A673 (cell line): ENCODE results near the gene VAT1L. TPM values are rescaled to one million over a fixed set of nuclear protein-coding genes. Genes with fewer than 3 reads are reported as not detected.

ENCODE experiments used
- BruUV-seq: library from RNA; stranded (reverse); fragments of 400-500 nt; replicated peaks from 2 replicates; lab custom pipeline; 2021; lab: Mats Ljungman, UMichigan
- CTCF ChIA-PET: fragments of 300-600 bp; sonication (Branson Sonifier 250); formaldehyde crosslinking; loops from one replicate; lab custom pipeline; 2022; ENCODE audit warnings: antibody characterized with exemption; lab: Charles Lee
- POLR2A ChIA-PET: fragments of 300-600 bp; sonication (Branson Sonifier 250); formaldehyde crosslinking; loops from one replicate; lab custom pipeline; 2022; ENCODE audit warnings: antibody characterized with exemption; ENCODE audit not compliant: low non-redundant PET; lab: Charles Lee
- DNase-seq: peaks from one replicate; pipeline ENCODE4 v3.0.0-alpha.2; 2015; ENCODE audit warnings: low spot score
- H3K27ac ChIP-seq: fragments of 200-600 bp; sonication (generic); 2 replicates; pipeline ENCODE4 v1.5.1; 2016; ENCODE audit warnings: mixed run types, low read depth, mild to moderate bottlenecking, mixed read lengths, antibody characterized with exemption, low read length; ENCODE audit not compliant: poor library complexity, severe bottlenecking
- H3K27me3 ChIP-seq: fragments of 200-600 bp; sonication (generic); replicated peaks from 2 replicates; pipeline ENCODE4 v1.6.1; 2017; ENCODE audit warnings: mixed run types, low read depth, mild to moderate bottlenecking, mixed read lengths, antibody characterized with exemption, low read length; ENCODE audit not compliant: insufficient read depth, poor library complexity
- H3K36me3 ChIP-seq: fragments of 200-600 bp; sonication (generic); 2 replicates; pipeline ENCODE4 v1.6.1; 2016; ENCODE audit warnings: mixed run types, mild to moderate bottlenecking, mixed read lengths, antibody characterized with exemption, low read length; ENCODE audit not compliant: insufficient read depth, poor library complexity, severe bottlenecking
- H3K4me1 ChIP-seq: fragments of 200-600 bp; sonication (generic); 2 replicates; pipeline ENCODE4 v1.6.1; 2017; ENCODE audit warnings: mixed run types, mild to moderate bottlenecking, mixed read lengths, antibody characterized with exemption, low read length; ENCODE audit not compliant: insufficient read depth, poor library complexity, severe bottlenecking
- H3K4me3 ChIP-seq: fragments of 200-600 bp; sonication (generic); 2 replicates; pipeline ENCODE4 v1.5.1; 2016; ENCODE audit warnings: low read depth, mixed run types, mild to moderate bottlenecking, mixed read lengths, low read length; ENCODE audit not compliant: poor library complexity, severe bottlenecking
- H3K9me3 ChIP-seq: fragments of 200-600 bp; sonication (generic); 2 replicates; pipeline ENCODE4 v1.6.1; 2016; ENCODE audit warnings: mixed run types, low read depth, mild to moderate bottlenecking, mixed read lengths, antibody characterized with exemption, low read length; ENCODE audit not compliant: poor library complexity, severe bottlenecking
- EZH2 ChIP-seq: fragments of 200-600 bp; sonication (generic); IDR thresholded peaks from 2 replicates; pipeline ENCODE4 v1.6.1; 2017; ENCODE audit warnings: borderline replicate concordance, low read depth, mild to moderate bottlenecking, mixed read lengths, antibody characterized with exemption, low read length; ENCODE audit not compliant: poor library complexity, severe bottlenecking
- intact Hi-C: fragments of 100-400 bp; cut with micrococcal nuclease; formaldehyde crosslinking; loops from one replicate; pipeline ENCODE4 v1.10.0; 2022; ENCODE audit not compliant: unreplicated experiment
- total RNA-seq: library from RNA; stranded (reverse); gene quantifications from 2 replicates; pipeline ENCODE4 v1.2.3, GENCODE V29; 2021
- TF ChIP-seq, protein P1 (sequence below): fragments of 300-800, 200-600 bp; sonication (generic); conservative IDR thresholded peaks from 2 replicates; pipeline ENCODE4 v1.5.1; 2017; ENCODE audit warnings: low read depth, mild to moderate bottlenecking, antibody characterized with exemption, low read length, moderate library complexity, mixed read lengths

The VAT1L gene
- total RNA-seq, 1 experiment from 2014 or later, result 0.09 TPM

GRCh38 chr16:77786186-77786847, 2.0 kb upstream of the VAT1L start:
- CTCF ChIA-PET, result interaction anchor here (0.6 kb wide), 1 partner anchor 11 kb away, joined by 3 read pairs; no protein-coding TSS in a partner anchor
- no TSS peak for BruUV-seq
- DNase-seq, result no peak

DNA sequence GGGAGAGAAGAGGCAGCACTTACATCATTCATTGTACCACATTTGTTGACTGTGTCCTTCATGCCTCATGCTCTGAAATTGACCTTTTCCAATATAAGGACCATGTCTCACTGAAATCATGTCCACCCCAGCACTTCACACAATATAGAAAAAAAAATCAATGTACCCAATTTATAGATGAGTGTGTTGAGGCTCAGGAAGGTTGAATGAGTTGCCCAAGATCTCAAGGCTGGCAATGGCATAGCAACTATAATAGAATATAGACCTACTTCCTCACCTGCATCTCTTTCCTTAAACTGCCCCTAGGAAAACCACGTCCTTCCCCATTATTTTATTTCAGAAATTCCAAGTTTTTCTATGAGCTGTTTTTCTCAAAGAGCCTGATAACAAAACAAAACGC, 912 bp upstream of the VAT1L start:
- ChIA-PET POLR2A (no interaction called here), CTCF (no interaction called here)
- H3K36me3 ChIP-seq, result no peaks in the 10 kb centered on the region
- intact Hi-C loops, result no loop called here
- TF ChIP-seq, protein P1, sequence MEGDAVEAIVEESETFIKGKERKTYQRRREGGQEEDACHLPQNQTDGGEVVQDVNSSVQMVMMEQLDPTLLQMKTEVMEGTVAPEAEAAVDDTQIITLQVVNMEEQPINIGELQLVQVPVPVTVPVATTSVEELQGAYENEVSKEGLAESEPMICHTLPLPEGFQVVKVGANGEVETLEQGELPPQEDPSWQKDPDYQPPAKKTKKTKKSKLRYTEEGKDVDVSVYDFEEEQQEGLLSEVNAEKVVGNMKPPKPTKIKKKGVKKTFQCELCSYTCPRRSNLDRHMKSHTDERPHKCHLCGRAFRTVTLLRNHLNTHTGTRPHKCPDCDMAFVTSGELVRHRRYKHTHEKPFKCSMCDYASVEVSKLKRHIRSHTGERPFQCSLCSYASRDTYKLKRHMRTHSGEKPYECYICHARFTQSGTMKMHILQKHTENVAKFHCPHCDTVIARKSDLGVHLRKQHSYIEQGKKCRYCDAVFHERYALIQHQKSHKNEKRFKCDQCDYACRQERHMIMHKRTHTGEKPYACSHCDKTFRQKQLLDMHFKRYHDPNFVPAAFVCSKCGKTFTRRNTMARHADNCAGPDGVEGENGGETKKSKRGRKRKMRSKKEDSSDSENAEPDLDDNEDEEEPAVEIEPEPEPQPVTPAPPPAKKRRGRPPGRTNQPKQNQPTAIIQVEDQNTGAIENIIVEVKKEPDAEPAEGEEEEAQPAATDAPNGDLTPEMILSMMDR, result no peak
- no peak for TF ChIP-seq EZH2
- H3K4me3 ChIP-seq, result no peak overlapping the region
- H3K4me1 ChIP-seq, result no peaks in the 10 kb centered on the region
- H3K27ac ChIP-seq, result no peak overlapping the region
- no TSS peak for BruUV-seq
- H3K9me3 ChIP-seq, result no peaks in the 10 kb centered on the region
- peaks cover 56% of the 10 kb centered on the region for H3K27me3 ChIP-seq
- no peak for DNase-seq

More at GRCh38 chr16:77786186-77786847, 2.0 kb upstream of the VAT1L start:
- Histone ChIP-seq H3K9me3 (no peaks in the 10 kb centered on the region), H3K27ac (no peak overlapping the region), H3K36me3 (no peaks in the 10 kb centered on the region), H3K4me3 (no peak overlapping the region), H3K4me1 (no peaks in the 10 kb centered on the region), H3K27me3 (peaks cover 51% of the 10 kb centered on the region)
- TF ChIP-seq EZH2, result no peak
- TF ChIP-seq, protein P1, result no peak
- POLR2A ChIA-PET, result no interaction called here
- intact Hi-C loops, result no loop called here

DNA sequence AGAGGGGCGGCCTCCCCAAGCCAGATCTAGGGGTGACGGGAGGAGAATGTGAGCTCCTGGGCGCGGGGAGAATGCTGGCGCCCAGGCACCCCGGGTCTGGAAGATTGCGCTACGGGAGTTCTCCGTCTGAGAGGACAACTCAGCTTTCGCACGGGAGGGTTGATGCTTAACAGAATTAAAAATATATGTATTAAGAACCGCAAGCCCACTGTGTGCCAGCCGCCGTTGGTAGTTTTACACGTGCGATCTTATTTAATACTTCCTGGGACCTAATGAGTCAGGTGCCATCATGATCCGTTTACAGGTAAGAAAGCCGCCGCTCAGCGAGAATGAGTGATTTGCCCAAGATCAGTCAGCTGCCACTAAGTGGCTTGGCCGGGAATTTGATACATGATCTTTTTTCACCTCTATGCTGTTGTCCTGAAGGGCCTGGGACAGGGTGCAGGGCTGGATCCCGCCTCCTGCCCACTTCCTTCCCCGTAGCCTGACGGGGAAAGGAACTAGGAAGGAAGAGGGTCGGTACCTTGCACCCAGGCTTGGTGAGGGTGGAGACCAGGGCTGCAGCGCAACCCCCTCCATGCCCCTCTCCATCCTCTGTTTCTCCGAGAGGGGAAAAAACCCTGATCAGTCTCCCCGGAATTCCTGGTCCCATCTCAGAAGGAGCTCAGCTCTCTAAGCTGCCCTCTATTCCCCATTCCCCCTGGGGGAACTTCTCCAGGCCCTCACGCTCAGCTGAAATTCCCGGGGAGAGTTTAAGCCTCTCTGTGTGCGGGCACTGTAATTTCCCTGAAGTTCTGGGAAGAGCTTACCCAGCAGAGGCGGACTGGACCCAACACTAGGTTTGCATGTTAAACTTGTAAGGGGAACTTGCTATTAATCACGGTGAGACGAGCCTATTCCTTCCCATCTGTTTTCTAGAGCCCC, 983 bp downstream of the VAT1L start:
- ChIA-PET CTCF (no interaction called here), POLR2A (no interaction called here)
- Histone ChIP-seq H3K4me3 (no peak overlapping the region), H3K9me3 (no peaks in the 10 kb centered on the region), H3K36me3 (no peaks in the 10 kb centered on the region), H3K27me3 (peaks cover 59% of the 10 kb centered on the region), H3K4me1 (no peaks in the 10 kb centered on the region), H3K27ac (no peak overlapping the region)
- intact Hi-C loops, result no loop called here
- BruUV-seq, result no TSS peak
- no peak for DNase-seq
- TF ChIP-seq EZH2, result peak; percentile 60
- TF ChIP-seq, protein P1, result no peak
